ENCODE results near the gene DYNC2LI1.

The DYNC2LI1 gene

GRCh38 chr2:43823751-43824150 is 49.9 kb downstream of the DYNC2LI1 start:
- DNase-seq (ENCODE audit: low read depth) = no peak
- no peak overlapping the region for H3K4me3 ChIP-seq (ENCODE audit: low read depth, low read length)
- TF ChIP-seq CTCF (IDR thresholded peaks at IDR 0.05; ENCODE audit: control insufficient read depth, extremely low read depth, insufficient read depth) = no peak

- H3K4me3 ChIP-seq (ENCODE audit: low read depth, low read length) = no peak overlapping the region
- no peak for TF ChIP-seq CTCF (IDR thresholded peaks at IDR 0.05; ENCODE audit: control insufficient read depth, extremely low read depth, insufficient read depth)
- no peak for DNase-seq (ENCODE audit: low read depth)
Measured at GRCh38 chr2:43824512-43824911, 50.7 kb downstream of the DYNC2LI1 start.

GRCh38 chr2:43824951-43825493 is 51.2 kb downstream of the DYNC2LI1 start:
- no peak overlapping the region for H3K4me3 ChIP-seq (ENCODE audit: low read depth, low read length)
- no peak for DNase-seq (ENCODE audit: low read depth)
- TF ChIP-seq CTCF (IDR thresholded peaks at IDR 0.05; ENCODE audit: control insufficient read depth, extremely low read depth, insufficient read depth) = no peak

- H3K4me3 ChIP-seq (ENCODE audit: low read depth, low read length) = no peak overlapping the region
- no peak for DNase-seq (ENCODE audit: low read depth)
- TF ChIP-seq CTCF (IDR thresholded peaks at IDR 0.05; ENCODE audit: control insufficient read depth, extremely low read depth, insufficient read depth) = no peak
Measured at GRCh38 chr2:43825841-43826240, 52.0 kb downstream of the DYNC2LI1 start.

- TF ChIP-seq CTCF (IDR thresholded peaks at IDR 0.05; ENCODE audit: control insufficient read depth, extremely low read depth, insufficient read depth) = no peak
Measured at GRCh38 chr2:43826305-43827250, 52.7 kb downstream of the DYNC2LI1 start.

GRCh38 chr2:43831543-43832294 is 57.9 kb downstream of the DYNC2LI1 start:
- no peak overlapping the region for H3K4me3 ChIP-seq (ENCODE audit: low read depth, low read length)
- TF ChIP-seq CTCF (IDR thresholded peaks at IDR 0.05; ENCODE audit: control insufficient read depth, extremely low read depth, insufficient read depth) = no peak
- DNase-seq (ENCODE audit: low read depth) = no peak

More at GRCh38 chr2:43826305-43827250, 52.7 kb downstream of the DYNC2LI1 start:
- H3K4me3 ChIP-seq (ENCODE audit: low read depth, low read length) = no peak overlapping the region
- no peak for DNase-seq (ENCODE audit: low read depth)

Measured in LNCaP clone FGC (cell line).